PC-9 (cell line): ENCODE data around the gene CELA1. TPM values are rescaled to one million over a fixed set of nuclear protein-coding genes. Genes with fewer than 3 reads are reported as not detected.
A peak's percentile ranks its signal among the peaks of the same experiment; 100 is the strongest.

Source experiments
- BruUV-seq: library from RNA; stranded (reverse); fragments of 400-500 nt; replicated peaks from 2 replicates; lab custom pipeline; 2021; lab: Mats Ljungman, UMichigan
- CTCF ChIA-PET: fragments of 300-600 bp; sonication (Branson Sonifier 250); formaldehyde crosslinking; loops from one replicate; lab custom pipeline; 2022; ENCODE audit warnings: antibody characterized with exemption; lab: Charles Lee
- POLR2A ChIA-PET: fragments of 300-600 bp; sonication (Branson Sonifier 250); formaldehyde crosslinking; loops from one replicate; lab custom pipeline; 2022; ENCODE audit warnings: antibody characterized with exemption; ENCODE audit not compliant: unreplicated experiment; lab: Charles Lee
- DNase-seq, 2 experiments: peaks; one replicate each; pipeline versions ENCODE4 v3.0.0 to v3.0.0-alpha.2; 2015 to 2022; ENCODE audit warnings: mixed read lengths in 1 of 2
- H2AFZ ChIP-seq: fragments of 200-600 bp; sonication (generic); 2 replicates; pipeline ENCODE4 v1.8.1; 2017; ENCODE audit warnings: antibody characterized with exemption
- H3F3A ChIP-seq: fragments of 200-600 bp; sonication (generic); 2 replicates; pipeline ENCODE4 v1.8.1; 2017; ENCODE audit warnings: antibody characterized with exemption, mild to moderate bottlenecking, low read depth; ENCODE audit not compliant: insufficient read depth
- H3K27ac ChIP-seq: fragments of 200-600 bp; sonication (generic); 2 replicates; pipeline ENCODE4 v1.6.1; 2016; ENCODE audit warnings: mixed run types
- H3K27me3 ChIP-seq: fragments of 200-600 bp; sonication (generic); 2 replicates; pipeline ENCODE4 v1.6.1; 2016; ENCODE audit warnings: low read depth, mixed run types; ENCODE audit not compliant: insufficient read depth
- H3K36me3 ChIP-seq: fragments of 200-600 bp; sonication (generic); 2 replicates; pipeline ENCODE4 v1.6.1; 2016; ENCODE audit warnings: low read depth, mixed run types
- H3K4me1 ChIP-seq: fragments of 200-600 bp; sonication (generic); replicated peaks from 2 replicates; pipeline ENCODE4 v1.6.1; 2016; ENCODE audit warnings: mixed run types; ENCODE audit not compliant: insufficient read depth
- H3K4me2 ChIP-seq: fragments of 200-600 bp; sonication (generic); 2 replicates; pipeline ENCODE4 v1.6.1; 2017; ENCODE audit warnings: mixed run types
- H3K4me3 ChIP-seq: fragments of 200-600 bp; sonication (generic); 2 replicates; pipeline ENCODE4 v1.6.1; 2016; ENCODE audit warnings: mixed run types
- H3K79me2 ChIP-seq: fragments of 200-600 bp; sonication (generic); 2 replicates; pipeline ENCODE4 v1.6.1; 2017; ENCODE audit warnings: low read depth, mixed run types
- H3K9me2 ChIP-seq: fragments of 200-600 bp; sonication (generic); 2 replicates; pipeline ENCODE4 v1.8.1; 2017; ENCODE audit warnings: mild to moderate bottlenecking; ENCODE audit not compliant: insufficient read depth
- H3K9me3 ChIP-seq: fragments of 200-600 bp; sonication (generic); 2 replicates; pipeline ENCODE4 v1.8.1; 2016; ENCODE audit warnings: low read depth; ENCODE audit not compliant: insufficient read depth
- H4K20me1 ChIP-seq: fragments of 200-600 bp; sonication (generic); 2 replicates; pipeline ENCODE4 v1.8.1; 2017; ENCODE audit not compliant: insufficient read depth
- CTCF ChIP-seq: fragments of 200-600 bp; sonication (generic); conservative IDR thresholded peaks from 2 replicates; pipeline ENCODE4 v1.6.1; 2017; ENCODE audit warnings: mixed run types, antibody characterized with exemption, mild to moderate bottlenecking, moderate library complexity
- EZH2 ChIP-seq: fragments of 200-600 bp; sonication (generic); IDR thresholded peaks from 2 replicates; pipeline ENCODE4 v1.8.0; 2017; ENCODE audit warnings: antibody characterized with exemption, low read depth
- intact Hi-C: fragments of 100-400 bp; cut with micrococcal nuclease; formaldehyde crosslinking; loops from one replicate; pipeline ENCODE4 v1.10.0; 2022; ENCODE audit not compliant: unreplicated experiment
- total RNA-seq: library from RNA; stranded (reverse); gene quantifications from 2 replicates; pipeline ENCODE4 v1.2.3, GENCODE V29; 2021

CELA1 gene
- total RNA-seq, 1 experiment from 2014 or later = not detected

- Histone ChIP-seq H3K4me2 (peak overlapping the region; percentile 72), H3K27me3 (no peaks in the 10 kb centered on the region), H4K20me1 (no peaks in the 10 kb centered on the region), H3K9me3 (no peaks in the 10 kb centered on the region), H3K79me2 (peaks cover 18% of the 10 kb centered on the region; the same call in 1 of the 2 replicates), H2AFZ (no peak overlapping the region; the same call in 1 of the 2 replicates), H3K4me1 (peaks cover 35% of the 10 kb centered on the region), H3F3A (peaks cover 32% of the 10 kb centered on the region), H3K9me2 (no peaks in the 10 kb centered on the region), H3K27ac (peak overlapping the region; percentile 84), H3K4me3 (peak overlapping the region; percentile 6; the same call in 1 of the 2 replicates), H3K36me3 (peaks cover 43% of the 10 kb centered on the region)
- ChIA-PET CTCF (interaction anchor here (0.5 to 1.5 kb wide), 13 partner anchors 15 to 1575 kb away, joined by 3 to 8 read pairs (median 4); no protein-coding TSS in a partner anchor), POLR2A (interaction anchor here (0.5 to 1.2 kb wide), 8 partner anchors 12 to 621 kb away, joined by 3 to 10 read pairs (median 5); partner anchors contain the start of gene GALNT6)
- TF ChIP-seq CTCF = no peak; the same call in 1 of the 2 replicates
- no peak for TF ChIP-seq EZH2
- BruUV-seq = TSS peak; percentile 87
- no peak for DNase-seq
- intact Hi-C loops = loop anchor here (1.0 to 2.0 kb wide), 2 partner anchors 160 to 307 kb away; no protein-coding TSS in a partner anchor
Measured at GRCh38 chr12:51372021-51372420, 25.5 kb upstream of the CELA1 start.

- intact Hi-C loops = loop anchor here (2.0 kb wide), 1 partner anchor 17 kb away; no protein-coding TSS in a partner anchor
- no peaks in the 10 kb centered on the region for H3K9me3 ChIP-seq
- peak; percentile 94 to 98 for DNase-seq
Measured at GRCh38 chr12:51371295-51371953, 24.9 kb upstream of the CELA1 start.

More at GRCh38 chr12:51371295-51371953, 24.9 kb upstream of the CELA1 start:
- H3K4me1 ChIP-seq = peaks cover 35% of the 10 kb centered on the region
- no peaks in the 10 kb centered on the region for H4K20me1 ChIP-seq
- peak overlapping the region; percentile 84 for H3K27ac ChIP-seq
- H3K27me3 ChIP-seq = no peaks in the 10 kb centered on the region
- no peaks in the 10 kb centered on the region for H3K9me2 ChIP-seq
- H3K4me2 ChIP-seq = peak overlapping the region; percentile 72
- no TSS peak for BruUV-seq
- ChIA-PET CTCF (interaction anchor here (0.5 to 1.5 kb wide), 17 partner anchors 15 to 1576 kb away, joined by 3 to 8 read pairs (median 4); no protein-coding TSS in a partner anchor), POLR2A (interaction anchor here (0.5 to 1.2 kb wide), 11 partner anchors 12 to 622 kb away, joined by 3 to 10 read pairs (median 5); partner anchors contain the start of gene GALNT6)
- H2AFZ ChIP-seq = no peak overlapping the region; the same call in 1 of the 2 replicates
- peaks cover 43% of the 10 kb centered on the region for H3K36me3 ChIP-seq
- peak overlapping the region; percentile 6; the same call in 1 of the 2 replicates for H3K4me3 ChIP-seq
- TF ChIP-seq CTCF = no peak
- TF ChIP-seq EZH2 = no peak
- H3K79me2 ChIP-seq = peaks cover 18% of the 10 kb centered on the region; the same call in 1 of the 2 replicates
- peaks cover 32% of the 10 kb centered on the region for H3F3A ChIP-seq
